B cell (primary cell): ENCODE data around the gene ERN1. TPM values are rescaled to one million over a fixed set of nuclear protein-coding genes. Genes with fewer than 3 reads are reported as not detected.

Experiments
- ATAC-seq: fragments of 200-7000 bp; cut with Tn5 transposase; one replicate; pipeline ENCODE4 v1.10.0; 2021; ENCODE audit warnings: low read depth, mild to moderate bottlenecking, moderate number of reproducible peaks, moderate library complexity
- CTCF ChIA-PET: fragments of 350-600 bp; sonication (Branson Sonifier 250); formaldehyde crosslinking; loops from one replicate; lab custom pipeline; 2021; ENCODE audit warnings: antibody characterized with exemption, inconsistent platforms; lab: Charles Lee
- POLR2A ChIA-PET: fragments of 350-600 bp; sonication (Branson Sonifier 250); formaldehyde crosslinking; loops from one replicate; lab custom pipeline; 2021; ENCODE audit warnings: antibody characterized with exemption; lab: Charles Lee
- DNase-seq: peaks from one replicate; pipeline ENCODE4 v3.0.0; 2013
- H2AFZ ChIP-seq: 2 replicates; pipeline ENCODE4 v1.6.1; 2012; ENCODE audit warnings: mild to moderate bottlenecking, low read depth, low read length; ENCODE audit not compliant: insufficient read depth, poor library complexity, severe bottlenecking
- H3K27ac ChIP-seq, 2 donors: 1 replicate in 1 of 2; 2 replicates in 1 of 2; pipeline ENCODE4 v1.5.1; 2012 to 2013; ENCODE audit warnings: low read length in 2 of 2, mild to moderate bottlenecking in 2 of 2, moderate library complexity in 1 of 2
- H3K27me3 ChIP-seq, 4 experiments: fragments of 200-600 bp in 1 of 4; sonication (generic) in 1 of 4; replicated peaks in 1 of 4; 1 replicate in 2 of 4; 2 replicates in 2 of 4; pipeline versions ENCODE4 v1.6.1 to v1.7.0; 2013 to 2016; ENCODE audit warnings: low read length in 3 of 4, mild to moderate bottlenecking in 2 of 4, mixed read lengths in 1 of 4, moderate library complexity in 1 of 4; ENCODE audit not compliant: insufficient read depth in 4 of 4, control insufficient read depth in 3 of 4; ENCODE audit errors: control extremely low read depth in 1 of 4
- H3K36me3 ChIP-seq, 2 experiments: replicated peaks in 1 of 2; 1 replicate in 1 of 2; 2 replicates in 1 of 2; pipeline versions ENCODE4 v1.6.1 to v1.7.1; 2013; ENCODE audit warnings: low read length in 1 of 2; ENCODE audit not compliant: insufficient read depth in 2 of 2, control insufficient read depth in 1 of 2; ENCODE audit errors: control extremely low read depth in 1 of 2, extremely low read depth in 1 of 2
- H3K4me1 ChIP-seq, 2 donors: fragments of 200-600 bp in 1 of 2; sonication (generic) in 1 of 2; 1 replicate in 1 of 2; 2 replicates in 1 of 2; pipeline versions ENCODE4 v1.5.1 to v1.6.1; 2013 to 2017; ENCODE audit warnings: low read length in 2 of 2; ENCODE audit not compliant: control insufficient read depth in 2 of 2, insufficient read depth in 2 of 2
- H3K4me2 ChIP-seq: replicated peaks from 2 replicates; pipeline ENCODE3; 2012; ENCODE audit warnings: mild to moderate bottlenecking, low read depth, low read length; ENCODE audit not compliant: poor library complexity, severe bottlenecking
- H3K4me3 ChIP-seq, 5 experiments: fragments of 200-600 bp in 1 of 5; sonication (generic) in 1 of 5; 1 replicate in 3 of 5; 2 replicates in 2 of 5; pipeline versions ENCODE4 v1.5.1 to v1.7.0; 2011 to 2016; ENCODE audit warnings: low read length in 4 of 5, mild to moderate bottlenecking in 4 of 5, low read depth in 2 of 5, control low read depth in 1 of 5, moderate library complexity in 1 of 5; ENCODE audit not compliant: insufficient read depth in 1 of 5; ENCODE audit errors: control extremely low read depth in 1 of 5, extremely low read depth in 1 of 5
- H3K79me2 ChIP-seq: fragments of 200-600 bp; sonication (generic); one replicate; pipeline ENCODE4 v1.6.0; 2016; ENCODE audit warnings: low read length; ENCODE audit not compliant: control insufficient read depth, insufficient read depth
- H3K9ac ChIP-seq: fragments of 200-600 bp; sonication (generic); 2 replicates; pipeline ENCODE4 v1.6.1; 2017; ENCODE audit warnings: mild to moderate bottlenecking, low read length, moderate library complexity
- H3K9me3 ChIP-seq, 3 donors: one replicate each; pipeline versions ENCODE4 v1.6.1 to v1.7.1; 2013; ENCODE audit warnings: low read length in 2 of 3; ENCODE audit not compliant: control insufficient read depth in 2 of 3, insufficient read depth in 1 of 3; ENCODE audit errors: control extremely low read depth in 1 of 3
- H4K20me1 ChIP-seq: 2 replicates; pipeline ENCODE4 v1.6.0; 2012; ENCODE audit warnings: mild to moderate bottlenecking, low read length; ENCODE audit not compliant: insufficient read depth, control insufficient read depth, poor library complexity, severe bottlenecking
- H3K27ac Mint-ChIP-seq: one replicate; pipeline ENCODE4 v1.8.0; 2021; ENCODE audit warnings: mixed read lengths
- H3K27me3 Mint-ChIP-seq: one replicate; pipeline ENCODE4 v1.8.0; 2021; ENCODE audit warnings: mixed read lengths
- H3K4me1 Mint-ChIP-seq: one replicate; pipeline ENCODE4 v1.8.0; 2021; ENCODE audit warnings: mixed read lengths
- H3K4me3 Mint-ChIP-seq: one replicate; pipeline ENCODE4 v1.8.0; 2021; ENCODE audit warnings: mixed read lengths
- H3K9me3 Mint-ChIP-seq: one replicate; pipeline ENCODE4 v1.8.0; 2022; ENCODE audit warnings: mixed read lengths; ENCODE audit not compliant: insufficient read depth
- CTCF ChIP-seq: fragments of 200-600 bp; IDR thresholded peaks from one replicate; pipeline ENCODE4 v1.8.0; 2022; ENCODE audit warnings: antibody characterized with exemption, mild to moderate bottlenecking
- EZH2 ChIP-seq: IDR thresholded peaks from 2 replicates; pipeline ENCODE4 v1.6.1; 2012; ENCODE audit warnings: borderline replicate concordance, low read depth, mild to moderate bottlenecking, moderate library complexity, low read length; ENCODE audit not compliant: insufficient read depth, poor library complexity, severe bottlenecking
- WGBS: methylation state at CpG from one replicate; pipeline ENCODE4 v1.1.5; 2013; ENCODE audit warnings: missing lambda C conversion rate; ENCODE audit not compliant: insufficient coverage; 5-methylcytosine and 5-hydroxymethylcytosine counted together
- intact Hi-C: fragments of 100-400 bp; cut with micrococcal nuclease; formaldehyde crosslinking; loops from one replicate; pipeline ENCODE4 v1.10.0; 2022
- polyA plus RNA-seq: library from polyadenylated mRNA; depleted of rRNA; stranded (reverse); fragments of >200 nt; gene quantifications from 2 replicates; pipeline ENCODE4 v1.2.3, GENCODE V29; 2012
- total RNA-seq, 2 donors: library from RNA; stranded (reverse); fragments of 120-200 nt in 1 of 2; gene quantifications; 1 replicate in 1 of 2; 2 replicates in 1 of 2; pipeline versions ENCODE4 v1.2.3 to v1.2.4, GENCODE V29; 2013 to 2022

The ERN1 gene
- total and polyA plus RNA-seq, 2 donors (not counting 1 experiment from before 2014, with no cell fraction given), result 7.0 to 19.4 TPM

GRCh38 chr17:63998050-63998720 lies 131.8 kb downstream of the ERN1 start, which contains the start of gene PRR29:
Gene PRR29, plus strand, starts transcription at chr17:63998351. Its CDS starts 14 bp downstream, at chr17:63998365.
- ChIA-PET POLR2A (interaction anchor here (1.4 kb wide), 1 partner anchor 67 kb away, joined by 3 read pairs; no protein-coding TSS in a partner anchor), CTCF (interaction anchor here (0.7 to 7.5 kb wide), 4 partner anchors 18 to 86 kb away, joined by 3 to 89 read pairs (median 3); no protein-coding TSS in a partner anchor)
- H4K20me1 ChIP-seq, result peaks cover 23% of the 10 kb centered on the region
- DNase-seq, result peak; percentile 80
- WGBS, result 2% methylated on average over 38 of the region's 43 CpGs
- peaks cover 27 to 32% of the 10 kb centered on the region in 2 donors for H3K4me1 ChIP-seq
- Mint-ChIP-seq H3K27ac (peak within 1 kb of the TSS; percentile 63), H3K9me3 (no peaks in the 10 kb centered on the region), H3K27me3 (peaks cover 10% of the 10 kb centered on the region), H3K4me1 (peaks cover 33% of the 10 kb centered on the region), H3K4me3 (peak within 1 kb of the TSS; percentile 91)
- peak within 1 kb of the TSS; percentile 28 to 68 (median 63) for H3K4me3 ChIP-seq
- H3K79me2 ChIP-seq, result no peaks in the 10 kb centered on the region
- H3K27ac ChIP-seq, result no peak within 1 kb of the TSS
- H3K36me3 ChIP-seq, result peaks cover 0 to 10% of the 10 kb centered on the region in 2 experiments
- H3K27me3 ChIP-seq, result peaks cover 0 to 20% (median 5%) of the 10 kb centered on the region in 4 experiments
- no peak for TF ChIP-seq EZH2
- H2AFZ ChIP-seq, result peak within 1 kb of the TSS; percentile 81
- peak within 1 kb of the TSS; percentile 72 for H3K9ac ChIP-seq
- H3K4me2 ChIP-seq, result peak within 1 kb of the TSS; percentile 97
- intact Hi-C loops, result loop anchor here (1.0 kb wide), 2 partner anchors 18 to 22 kb away; partner anchors contain the start of gene ICAM2
- peak; percentile 72 for ATAC-seq
- H3K9me3 ChIP-seq, result no peaks in the 10 kb centered on the region

GRCh38 chr17:63997341-63998048 lies 132.4 kb downstream of the ERN1 start:
- Histone ChIP-seq H3K27me3 (peaks cover 0 to 20% (median 5%) of the 10 kb centered on the region in 4 experiments), H2AFZ (peak overlapping the region; percentile 81), H3K27ac (no peak overlapping the region), H3K4me2 (peak overlapping the region; percentile 97), H3K9me3 (no peaks in the 10 kb centered on the region), H3K4me1 (peaks cover 30 to 36% of the 10 kb centered on the region in 2 donors), H3K79me2 (no peaks in the 10 kb centered on the region), H4K20me1 (peaks cover 17% of the 10 kb centered on the region), H3K36me3 (peaks cover 0 to 3% of the 10 kb centered on the region in 2 experiments), H3K9ac (peak overlapping the region; percentile 72), H3K4me3 (peak overlapping the region in 3 of 5 experiments; percentile 63 to 68 (median 66))
- Mint-ChIP-seq H3K4me1 (peaks cover 36% of the 10 kb centered on the region), H3K9me3 (no peaks in the 10 kb centered on the region), H3K4me3 (peak overlapping the region; percentile 91), H3K27ac (no peak overlapping the region), H3K27me3 (peaks cover 13% of the 10 kb centered on the region)
- ATAC-seq, result no peak
- TF ChIP-seq CTCF, result no peak
- no peak for TF ChIP-seq EZH2
- intact Hi-C loops, result loop anchor here (1.0 kb wide), 2 partner anchors 19 to 23 kb away; partner anchors contain the start of gene ICAM2
- ChIA-PET POLR2A (interaction anchor here (0.5 to 1.4 kb wide), 2 partner anchors 67 to 340 kb away, joined by 3 to 4 read pairs; no protein-coding TSS in a partner anchor), CTCF (interaction anchor here (0.7 to 7.5 kb wide), 5 partner anchors 19 to 85 kb away, joined by 3 to 89 read pairs (median 3); no protein-coding TSS in a partner anchor)
- DNase-seq, result no peak
- WGBS, result 26% methylated on average over 16 of the region's 19 CpGs
